Stimulated activated CD8-positive, alpha-beta memory T cell treated with anti-CD3 and anti-CD28 coated beads, Interleukin-7, amount 100 ng/mL, for 48 hours (primary cell): ENCODE results near the gene LRP1B.
"Not testable (repeated sequence)": the region's sequence is repeated elsewhere in the genome, so short reads cannot be mapped to it uniquely, and the experiment has no call there.

Experiments used
- DNase-seq, 2 donors: peaks; one replicate each; pipeline ENCODE4 v3.0.0-alpha.2; 2020; ENCODE audit warnings: low read depth in 1 of 2; ENCODE audit errors: extremely low read depth in 1 of 2

Gene LRP1B

DNA sequence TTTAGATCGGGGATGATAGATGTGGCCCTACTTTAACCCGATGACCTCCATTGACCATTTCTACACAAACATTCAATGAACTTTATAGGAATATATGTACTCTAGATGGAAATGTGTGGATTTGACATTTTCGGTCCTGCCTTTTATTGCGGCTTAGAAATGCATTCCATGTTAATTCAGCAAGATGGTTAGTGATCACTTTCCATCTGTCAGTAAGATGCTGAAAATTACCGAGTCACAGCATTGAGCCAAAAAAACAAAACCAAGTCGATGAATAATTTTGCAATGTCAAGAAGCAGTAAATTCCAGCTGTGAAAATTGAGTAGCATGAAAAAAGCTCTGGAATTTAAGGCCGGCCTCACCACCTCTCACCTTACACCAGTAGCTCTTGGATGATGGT lies 1708.1 kb downstream of the LRP1B start:
- no peak for DNase-seq

GRCh38 chr2:140417504-140417903 lies 1713.3 kb downstream of the LRP1B start:
- no peak for DNase-seq

DNA sequence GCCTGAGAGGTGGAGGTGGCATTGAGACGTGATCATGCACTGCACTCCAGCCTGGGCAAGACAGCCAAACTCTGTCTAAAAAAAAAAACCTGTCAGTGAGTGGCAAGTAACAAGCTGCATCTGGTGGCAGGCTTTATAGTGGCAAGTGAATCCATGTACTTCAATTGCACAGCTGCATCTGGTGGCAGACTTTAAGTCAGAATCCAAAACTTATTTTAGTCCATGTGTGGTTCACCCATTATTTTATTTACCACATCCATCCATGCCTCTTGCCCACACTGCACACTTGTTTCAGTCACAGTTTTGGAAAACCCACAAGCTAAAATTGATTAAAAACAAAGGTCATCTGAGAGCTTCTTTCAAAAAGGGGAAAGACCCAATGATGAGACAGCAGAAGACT lies 1714.2 kb downstream of the LRP1B start:
- DNase-seq, result no peak

GRCh38 chr2:140415035-140415434 lies 1715.8 kb downstream of the LRP1B start:
- DNase-seq, result not testable (repeated sequence)

GRCh38 chr2:140410695-140411094 lies 1720.1 kb downstream of the LRP1B start:
- DNase-seq, result no peak

GRCh38 chr2:140401056-140401455 lies 1729.8 kb downstream of the LRP1B start:
- DNase-seq, result no peak

GRCh38 chr2:140392824-140393223 lies 1738.0 kb downstream of the LRP1B start:
- DNase-seq, result no peak

GRCh38 chr2:140384946-140385345 lies 1745.9 kb downstream of the LRP1B start:
- DNase-seq, result no peak

GRCh38 chr2:140383781-140384180 lies 1747.0 kb downstream of the LRP1B start:
- DNase-seq, result no peak

- no peak for DNase-seq
Measured at GRCh38 chr2:140376686-140377085, 1754.1 kb downstream of the LRP1B start.

DNA sequence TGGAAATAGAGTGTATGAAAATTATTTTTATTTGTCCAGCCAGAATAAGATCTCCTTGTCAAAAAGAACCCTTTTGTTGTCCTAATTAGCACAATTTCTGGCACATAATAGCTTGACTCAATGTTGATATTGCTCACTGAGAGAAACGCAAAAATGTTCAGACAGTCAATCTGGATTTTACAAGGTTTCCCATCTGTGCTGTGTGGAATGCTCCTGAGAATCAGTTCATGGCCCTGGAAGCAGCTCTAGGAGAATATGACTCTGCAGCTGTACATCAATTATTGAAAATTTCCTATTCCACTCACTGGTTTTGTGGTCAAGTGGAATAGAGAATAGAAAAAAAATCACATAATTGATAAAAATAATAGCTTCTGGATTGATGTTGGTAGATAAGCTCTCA lies 1767.7 kb downstream of the LRP1B start:
- no peak for DNase-seq

DNA sequence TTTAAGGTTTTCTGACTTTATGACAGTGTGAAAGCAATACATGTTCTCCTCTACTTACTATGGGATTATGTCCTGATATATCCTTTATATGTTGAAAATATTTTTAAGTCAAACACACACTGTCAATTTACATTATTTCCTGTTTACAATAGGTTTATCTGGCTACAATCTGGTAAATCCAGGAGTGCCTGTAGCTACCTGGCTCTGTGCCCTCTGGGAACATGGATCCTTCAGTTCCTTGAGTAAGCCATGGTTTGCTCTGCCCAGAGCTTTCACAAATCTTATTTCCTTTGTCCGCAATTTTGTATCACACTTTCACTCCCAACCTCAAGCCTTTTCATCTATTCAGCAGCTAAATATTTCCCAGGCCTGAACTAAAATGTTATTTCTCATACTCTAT lies 1768.5 kb downstream of the LRP1B start:
- no peak for DNase-seq

DNA sequence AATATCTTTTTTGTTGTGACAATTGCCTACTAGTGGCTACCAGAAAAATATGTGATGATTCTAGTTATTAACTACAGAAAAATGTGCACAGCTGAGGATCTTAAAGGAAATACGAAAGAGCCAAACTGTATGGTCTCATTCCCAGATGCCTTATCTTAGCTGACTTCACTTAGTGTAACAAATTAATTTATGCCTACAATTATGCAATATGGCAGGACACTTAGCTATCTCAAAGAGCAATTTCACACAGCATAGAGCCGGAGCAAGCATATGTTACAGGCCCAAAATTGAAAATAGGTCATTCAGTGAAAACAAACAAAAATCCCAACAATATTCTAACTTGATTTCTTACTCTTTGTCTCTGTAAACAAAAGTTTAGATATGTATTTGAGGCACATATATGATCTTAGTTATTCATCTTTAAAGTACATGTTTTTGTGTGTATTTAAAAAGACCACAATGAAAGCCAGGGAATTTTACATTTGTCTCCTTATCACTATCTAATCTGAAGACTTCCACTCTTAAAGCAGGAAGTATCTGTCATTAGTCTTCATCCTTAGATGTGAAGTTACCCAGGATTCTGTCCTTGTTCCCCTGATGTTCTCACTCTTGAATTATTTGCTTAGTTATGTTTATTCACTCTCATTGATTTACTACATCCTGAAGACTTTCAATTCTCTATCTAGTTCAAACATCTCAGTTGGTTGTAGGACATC lies 1771.6 kb downstream of the LRP1B start:
- DNase-seq, result no peak

- no peak for DNase-seq
Measured at GRCh38 chr2:140356697-140357096, 1774.1 kb downstream of the LRP1B start.

- DNase-seq, result no peak
Measured at GRCh38 chr2:140355511-140356090, 1775.2 kb downstream of the LRP1B start.

DNA sequence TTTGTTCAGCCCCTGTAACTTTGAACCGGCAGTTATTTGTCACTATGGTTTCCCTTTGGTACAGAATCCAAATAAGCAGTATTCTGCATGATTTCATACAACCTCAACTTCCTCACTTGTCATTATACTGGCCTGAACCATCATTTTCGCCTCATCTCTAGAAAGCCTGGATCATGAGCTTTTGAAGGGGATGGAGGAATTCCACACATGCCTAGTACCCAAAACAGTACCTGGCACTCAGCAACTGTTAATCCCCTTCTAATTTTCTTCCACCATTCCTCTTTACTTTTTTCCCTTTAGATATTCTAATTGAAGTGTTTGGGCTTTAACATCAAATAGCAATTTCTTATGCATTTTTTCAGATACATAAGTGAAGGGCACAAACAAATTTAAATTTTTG lies 1776.3 kb downstream of the LRP1B start:
- DNase-seq, result no peak

- no peak for DNase-seq
Measured at GRCh38 chr2:140353541-140353940, 1777.3 kb downstream of the LRP1B start.

GRCh38 chr2:140351692-140352091 lies 1779.1 kb downstream of the LRP1B start:
- DNase-seq, result no peak

DNA sequence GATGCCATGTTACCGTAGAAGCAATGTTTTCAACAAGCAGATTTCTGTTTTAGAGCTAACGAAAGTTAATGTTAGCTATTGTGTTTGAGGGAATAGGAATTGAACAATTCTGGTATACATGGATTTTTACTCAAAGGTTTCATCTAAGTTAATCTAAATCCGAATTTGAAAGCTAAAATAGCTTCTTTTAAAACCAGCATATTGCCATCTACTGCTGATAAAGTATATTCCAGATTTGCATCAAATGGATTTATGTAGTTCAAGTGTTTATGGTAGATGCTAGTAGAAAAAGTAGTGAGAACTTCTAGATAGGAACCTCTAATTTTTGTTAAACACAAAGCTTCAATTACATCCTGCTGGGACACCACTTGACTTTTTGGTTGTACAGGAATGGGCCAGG lies 1781.1 kb downstream of the LRP1B start:
- DNase-seq, result no peak

- no peak for DNase-seq
Measured at GRCh38 chr2:140348826-140349225, 1782.0 kb downstream of the LRP1B start.

DNA sequence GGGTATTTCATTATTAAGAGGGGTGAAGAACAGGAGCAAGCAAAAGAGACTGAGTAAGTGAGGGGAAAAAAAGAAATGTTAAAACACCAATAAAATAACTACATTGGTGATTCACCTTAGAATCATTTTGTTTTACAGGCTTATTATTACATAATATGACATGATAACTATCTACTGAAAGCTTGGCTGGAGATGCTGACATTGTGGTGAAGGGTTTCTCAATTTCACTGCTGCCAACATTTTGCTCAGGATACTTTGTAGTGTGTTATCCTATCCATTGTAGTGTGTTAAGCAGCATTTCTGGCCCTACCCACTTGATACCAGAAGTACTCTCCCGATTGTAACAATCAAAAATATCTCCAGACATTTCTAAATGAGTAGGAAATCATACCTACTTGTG lies 1786.0 kb downstream of the LRP1B start:
- no peak for DNase-seq

GRCh38 chr2:140344266-140344665 lies 1786.5 kb downstream of the LRP1B start:
- not testable (repeated sequence) for DNase-seq

- no peak for DNase-seq
Measured at GRCh38 chr2:140338795-140339194, 1792.0 kb downstream of the LRP1B start.
